RWPE1 (cell line): ENCODE data around the gene EVC.

Source experiments
- CTCF ChIA-PET: fragments of 350-600 bp; sonication (Branson Sonifier 250); formaldehyde crosslinking; extraction: SDS; loops from one replicate; lab custom pipeline; 2021; lab: Yijun Ruan, JAX
- POLR2A ChIA-PET: fragments of 400-600 bp; formaldehyde crosslinking; extraction: SDS; loops from one replicate; lab custom pipeline; 2020; ENCODE audit warnings: antibody characterized with exemption; ENCODE audit not compliant: low non-redundant PET; lab: Yijun Ruan, JAX
- DNase-seq: peaks from one replicate; pipeline ENCODE4 v3.0.0; 2012; ENCODE audit warnings: low spot score
- H3K27ac ChIP-seq: fragments of 450-650 bp; 2 replicates; pipeline ENCODE4 v1.5.1; 2017
- TF ChIP-seq, protein P1 (sequence below): fragments of 450-650 bp; conservative IDR thresholded peaks from 2 replicates; pipeline ENCODE4 v1.5.1; 2017; ENCODE audit warnings: low read depth, mild to moderate bottlenecking

EVC gene

DNA sequence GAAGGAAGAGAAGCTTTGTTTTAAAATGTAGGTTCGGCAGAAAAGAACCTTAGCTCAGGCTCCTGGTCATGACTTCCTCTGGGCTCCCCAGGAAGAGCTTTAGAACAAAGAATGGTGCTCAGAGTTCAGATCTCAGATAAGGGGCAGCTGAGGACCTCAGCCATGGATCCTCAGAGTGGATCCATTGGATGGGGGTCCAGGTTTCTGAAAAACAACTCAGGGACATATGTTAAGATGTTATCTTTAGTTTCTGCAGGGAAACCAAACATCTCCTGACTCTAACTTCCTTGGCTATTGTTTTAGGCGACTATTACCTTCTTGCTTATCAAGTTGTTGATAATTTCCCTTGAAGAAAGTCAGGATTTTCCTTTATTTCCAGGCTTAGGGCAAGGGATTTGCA, 5.4 kb downstream of the EVC start:
- TF ChIP-seq, protein P1, sequence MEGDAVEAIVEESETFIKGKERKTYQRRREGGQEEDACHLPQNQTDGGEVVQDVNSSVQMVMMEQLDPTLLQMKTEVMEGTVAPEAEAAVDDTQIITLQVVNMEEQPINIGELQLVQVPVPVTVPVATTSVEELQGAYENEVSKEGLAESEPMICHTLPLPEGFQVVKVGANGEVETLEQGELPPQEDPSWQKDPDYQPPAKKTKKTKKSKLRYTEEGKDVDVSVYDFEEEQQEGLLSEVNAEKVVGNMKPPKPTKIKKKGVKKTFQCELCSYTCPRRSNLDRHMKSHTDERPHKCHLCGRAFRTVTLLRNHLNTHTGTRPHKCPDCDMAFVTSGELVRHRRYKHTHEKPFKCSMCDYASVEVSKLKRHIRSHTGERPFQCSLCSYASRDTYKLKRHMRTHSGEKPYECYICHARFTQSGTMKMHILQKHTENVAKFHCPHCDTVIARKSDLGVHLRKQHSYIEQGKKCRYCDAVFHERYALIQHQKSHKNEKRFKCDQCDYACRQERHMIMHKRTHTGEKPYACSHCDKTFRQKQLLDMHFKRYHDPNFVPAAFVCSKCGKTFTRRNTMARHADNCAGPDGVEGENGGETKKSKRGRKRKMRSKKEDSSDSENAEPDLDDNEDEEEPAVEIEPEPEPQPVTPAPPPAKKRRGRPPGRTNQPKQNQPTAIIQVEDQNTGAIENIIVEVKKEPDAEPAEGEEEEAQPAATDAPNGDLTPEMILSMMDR, result no peak
- CTCF ChIA-PET, result no interaction called here
- DNase-seq, result no peak
- POLR2A ChIA-PET, result no interaction called here
- H3K27ac ChIP-seq, result no peak overlapping the region

- CTCF ChIA-PET, result no interaction called here
- POLR2A ChIA-PET, result no interaction called here
- DNase-seq, result no peak
- TF ChIP-seq, protein P1, result no peak
- no peak overlapping the region for H3K27ac ChIP-seq
These were observed 6.6 kb downstream of the EVC start for GRCh38 chr4:5717449-5718158.

GRCh38 chr4:5718411-5718810, 7.4 kb downstream of the EVC start:
- DNase-seq, result no peak
- POLR2A ChIA-PET, result no interaction called here

DNA sequence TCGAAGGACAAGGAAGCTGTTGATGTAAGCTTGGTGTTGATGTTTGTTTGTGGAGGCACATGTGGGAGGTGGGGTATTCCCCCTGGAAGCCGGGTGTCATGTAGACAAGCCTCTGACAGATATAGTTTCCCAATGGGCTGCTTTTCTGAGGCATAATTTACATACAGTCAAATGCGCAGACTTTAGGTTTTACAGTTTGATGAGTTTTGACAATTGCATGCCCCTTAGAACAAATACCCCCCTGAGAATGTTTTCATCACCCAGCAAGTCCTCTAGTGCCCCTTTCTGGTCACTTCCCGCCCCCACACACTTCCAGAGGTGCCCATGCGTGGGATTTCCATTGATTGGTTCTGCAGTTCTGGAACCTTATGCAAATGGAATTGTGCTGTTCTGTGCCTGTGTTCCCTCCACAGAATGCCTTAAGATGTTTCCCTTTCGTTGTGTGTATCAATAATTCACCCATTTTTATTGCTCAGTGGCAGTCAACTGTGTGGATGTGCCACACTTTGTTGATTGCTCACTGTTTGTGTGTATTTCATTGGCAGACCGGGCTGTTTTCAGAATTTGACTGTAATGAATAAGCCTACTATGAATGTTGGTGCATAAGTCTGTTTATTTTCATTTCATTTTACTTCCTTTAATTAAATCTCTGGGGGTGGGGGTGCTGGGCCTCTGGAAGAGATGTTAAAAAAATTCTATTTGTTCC, 8.5 kb downstream of the EVC start:
- ChIA-PET POLR2A (no interaction called here), CTCF (no interaction called here)
- H3K27ac ChIP-seq, result no peak overlapping the region
- DNase-seq, result no peak
- TF ChIP-seq, protein P1, result no peak

More at GRCh38 chr4:5718411-5718810, 7.4 kb downstream of the EVC start:
- H3K27ac ChIP-seq, result no peak overlapping the region
- TF ChIP-seq, protein P1, result no peak
- CTCF ChIA-PET, result interaction anchor here (0.7 kb wide), 1 partner anchor 11 kb away, joined by 3 read pairs; no protein-coding TSS in a partner anchor

DNA sequence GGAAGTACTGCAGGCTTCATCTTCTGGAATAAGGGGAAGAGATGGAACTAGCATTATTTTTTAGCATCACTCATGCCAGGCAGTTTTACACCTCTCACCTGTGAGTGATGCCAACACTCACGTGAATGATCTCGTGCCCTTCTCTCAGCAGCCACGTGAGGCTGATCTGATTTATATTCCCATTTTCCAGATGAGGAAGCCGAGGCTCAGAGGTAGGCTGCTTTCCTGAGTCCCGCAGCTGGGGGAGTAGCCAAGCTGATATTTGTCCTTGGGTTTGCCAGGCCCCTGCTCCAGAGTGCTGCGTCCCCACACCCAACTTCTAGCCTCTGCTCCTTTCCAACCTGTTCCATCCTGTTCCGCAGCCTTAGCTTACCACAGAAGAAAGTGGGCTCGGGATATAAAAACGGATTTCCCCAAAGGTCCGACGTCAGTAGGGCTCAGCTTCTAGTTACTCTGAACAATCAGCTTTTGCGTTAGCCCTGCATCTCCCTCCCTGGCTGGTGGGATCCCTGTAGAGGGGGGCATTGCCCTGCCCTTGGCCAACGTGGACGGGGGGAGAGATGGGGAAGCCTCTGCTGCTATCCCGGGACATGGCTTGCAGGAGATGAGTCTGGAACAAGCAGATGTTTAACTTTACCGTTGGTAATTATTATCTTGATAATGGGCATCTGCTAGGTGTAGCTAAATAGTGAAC, 9.3 kb downstream of the EVC start:
- no peak overlapping the region for H3K27ac ChIP-seq
- TF ChIP-seq, protein P1, result no peak
- ChIA-PET CTCF (interaction anchor here (0.7 kb wide), 1 partner anchor 10 kb away, joined by 5 read pairs; no protein-coding TSS in a partner anchor), POLR2A (no interaction called here)
- no peak for DNase-seq

- ChIA-PET CTCF (no interaction called here), POLR2A (no interaction called here)
- DNase-seq, result no peak
- TF ChIP-seq, protein P1, result no peak
- H3K27ac ChIP-seq, result no peak overlapping the region
These were observed 10.0 kb downstream of the EVC start for GRCh38 chr4:5720980-5721379.
